HG02623 (cell line): ENCODE results near the gene NAPG.
A peak's percentile ranks its signal among the peaks of the same experiment; 100 is the strongest.
"Not testable (repeated sequence)": the region's sequence is repeated elsewhere in the genome, so short reads cannot be mapped to it uniquely, and the experiment has no call there.

Experiments used
- ATAC-seq: cut with Tn5 transposase; IDR thresholded peaks from one replicate; pipeline ENCODE4 v1.9.1; 2021; ENCODE audit warnings: moderate library complexity; ENCODE audit not compliant: unreplicated experiment

Gene NAPG

GRCh38 chr18:10525697-10526560 lies at the start of gene NAPG:
TSS of gene NAPG (plus strand) at chr18:10526027. CDS start at chr18:10526103, 76 bp downstream.
- peak; percentile 77 for ATAC-seq

DNA sequence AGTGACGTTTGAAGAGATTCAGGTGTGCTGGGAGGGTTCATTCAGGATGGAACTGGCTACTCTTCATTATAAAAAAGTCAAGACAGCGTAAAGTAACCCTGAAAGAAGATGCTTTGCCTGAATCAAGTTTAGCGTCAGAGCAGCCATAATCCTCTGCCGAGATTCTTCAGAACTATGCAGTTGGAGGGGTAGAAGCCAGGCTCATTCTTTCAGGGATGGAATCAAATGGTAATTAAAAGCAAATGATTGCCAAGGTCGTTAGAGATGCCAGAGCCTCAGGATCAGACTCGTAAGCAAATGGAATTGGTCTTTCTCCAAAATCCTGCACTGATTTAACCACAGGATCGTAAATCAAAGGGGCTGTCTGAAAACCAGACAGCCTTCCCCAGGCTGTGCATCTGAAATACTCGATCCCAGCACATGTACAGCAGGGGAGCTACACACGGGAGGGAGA lies 49.5 kb upstream of the NAPG start:
- ATAC-seq: no peak

GRCh38 chr18:10477121-10477862 lies 48.5 kb upstream of the NAPG start:
- no peak for ATAC-seq

GRCh38 chr18:10477863-10478260 lies 48.0 kb upstream of the NAPG start:
- ATAC-seq: no peak

- ATAC-seq: no peak
Observed at GRCh38 chr18:10481831-10482230, 44.0 kb upstream of the NAPG start.

GRCh38 chr18:10482363-10482984 lies 43.4 kb upstream of the NAPG start:
- ATAC-seq: peak; percentile 15

- ATAC-seq: peak; percentile 56
Observed at GRCh38 chr18:10482985-10483949, 42.6 kb upstream of the NAPG start.

GRCh38 chr18:10485475-10485874 lies 40.4 kb upstream of the NAPG start:
- ATAC-seq: no peak

- ATAC-seq: no peak
Observed at GRCh38 chr18:10486362-10486761, 39.5 kb upstream of the NAPG start.

GRCh38 chr18:10487154-10487553 lies 38.7 kb upstream of the NAPG start:
- ATAC-seq: no peak

GRCh38 chr18:10488017-10488416 lies 37.8 kb upstream of the NAPG start:
- ATAC-seq: no peak

GRCh38 chr18:10490401-10491165 lies 35.2 kb upstream of the NAPG start:
- peak; percentile 97 for ATAC-seq

DNA sequence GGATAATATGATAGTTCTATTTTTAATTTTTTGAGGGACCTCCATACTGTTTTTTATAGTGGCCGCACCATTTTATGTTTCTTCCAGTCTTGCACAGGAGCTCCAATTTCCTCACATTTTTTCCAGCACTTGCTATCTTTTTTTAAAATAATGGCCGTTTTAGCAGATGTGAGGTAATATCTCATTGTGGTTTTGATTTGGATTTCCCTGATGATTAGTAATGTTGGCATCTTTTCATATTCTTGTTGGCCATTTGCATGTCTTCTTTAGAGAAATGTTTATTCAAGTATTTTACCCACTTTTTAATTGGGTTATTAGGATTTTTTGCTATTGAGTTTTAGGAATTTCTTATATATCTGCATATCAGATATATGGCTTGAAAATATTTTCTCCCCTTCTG lies 29.9 kb upstream of the NAPG start:
- ATAC-seq: no peak

DNA sequence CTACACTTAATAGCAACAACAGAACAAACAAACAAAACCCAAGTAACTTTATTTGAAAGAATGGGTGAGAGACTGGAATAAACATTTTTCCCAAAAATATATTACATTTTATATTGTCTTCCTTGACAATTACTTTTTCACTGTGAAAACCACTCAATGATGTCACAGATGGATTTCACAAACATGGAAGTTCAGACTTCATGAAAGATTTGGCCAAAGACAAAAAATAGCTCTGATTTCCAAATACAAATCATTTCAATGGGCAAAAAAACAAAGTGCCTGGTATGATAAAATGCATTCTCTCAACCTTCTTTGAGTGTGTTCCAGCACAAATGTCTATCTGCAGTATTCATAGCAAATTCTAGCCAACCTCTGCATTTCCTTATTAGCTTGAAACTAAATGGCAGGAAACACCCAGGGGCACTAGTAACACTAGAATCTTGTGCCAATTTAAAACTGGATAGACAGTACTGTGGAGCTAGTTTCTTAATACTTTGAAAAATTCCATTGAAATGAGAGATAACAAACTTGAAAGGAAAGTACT lies 28.5 kb upstream of the NAPG start:
- ATAC-seq: no peak

DNA sequence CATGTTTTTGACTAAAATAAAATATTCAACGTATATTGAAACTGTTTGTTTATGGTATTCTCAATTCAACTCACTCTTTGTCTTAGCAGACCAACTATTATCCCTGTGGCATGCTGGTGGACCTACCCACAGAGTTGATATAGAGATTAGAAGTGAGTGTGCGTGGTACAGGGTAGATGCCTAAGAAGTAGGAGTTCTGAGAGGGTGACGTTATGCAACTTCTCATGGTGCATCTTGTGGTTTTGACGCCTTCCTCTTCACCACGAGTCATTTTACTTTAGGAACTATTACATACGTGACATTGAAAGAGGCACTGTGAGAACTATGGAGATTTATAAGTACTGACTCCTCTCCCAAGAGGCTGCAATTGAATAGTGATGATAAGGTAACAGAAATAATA lies 26.6 kb upstream of the NAPG start:
- no peak for ATAC-seq

DNA sequence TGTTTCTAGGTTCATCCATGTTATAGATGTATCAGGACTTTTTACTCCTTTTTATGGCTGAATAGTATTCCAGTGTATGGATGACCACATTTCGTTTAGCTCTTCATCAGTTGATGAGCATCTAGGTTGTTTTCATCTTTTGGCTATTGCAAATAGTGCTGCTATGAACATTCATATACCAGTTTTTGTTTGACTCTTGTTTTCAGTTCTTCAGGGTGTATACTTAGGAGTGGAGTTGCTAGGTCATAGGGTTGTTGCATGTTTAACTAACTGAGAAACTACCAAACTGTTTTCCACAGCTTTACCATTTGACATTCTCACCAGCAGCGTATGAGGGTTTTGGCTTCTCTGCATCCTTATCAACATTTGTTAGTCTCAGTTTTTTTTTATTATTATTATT lies 25.8 kb upstream of the NAPG start:
- no peak for ATAC-seq

DNA sequence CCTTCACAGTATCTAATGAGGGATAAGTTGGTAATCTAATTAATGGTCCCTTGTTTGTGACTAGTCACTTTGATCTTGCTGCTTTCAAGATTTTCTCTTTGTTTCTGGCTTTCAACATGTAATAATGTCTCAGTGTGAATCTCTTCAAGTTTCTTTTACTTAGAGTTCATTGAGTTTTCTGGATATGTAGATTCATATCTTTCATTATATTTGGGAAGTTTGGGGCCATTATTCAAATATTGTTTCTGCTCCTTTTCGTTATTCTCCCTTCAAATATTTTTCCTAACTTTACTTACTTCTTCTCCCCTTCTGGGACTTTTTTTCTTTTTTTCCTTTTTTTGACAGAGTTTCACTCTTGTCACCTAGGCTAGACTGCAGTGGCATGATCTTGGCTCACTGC lies 21.1 kb upstream of the NAPG start:
- no peak for ATAC-seq

- not testable (repeated sequence) for ATAC-seq
Observed at GRCh38 chr18:10505892-10506291, 19.9 kb upstream of the NAPG start.

GRCh38 chr18:10508591-10508990 lies 17.2 kb upstream of the NAPG start:
- no peak for ATAC-seq
